HL-60/S4 (cell line): ENCODE measurements around the gene JAGN1.
"Not testable (repeated sequence)": the region's sequence is repeated elsewhere in the genome, so short reads cannot be mapped to it uniquely, and the experiment has no call there.

Experiments used
- in situ Hi-C: fragments of 300-500 bp; cut with MboI; formaldehyde crosslinking; loops from 2 replicates; pipeline ENCODE4 v1.14.3; 2022; ENCODE audit warnings: low sequenced_read_pairs

JAGN1 gene

DNA sequence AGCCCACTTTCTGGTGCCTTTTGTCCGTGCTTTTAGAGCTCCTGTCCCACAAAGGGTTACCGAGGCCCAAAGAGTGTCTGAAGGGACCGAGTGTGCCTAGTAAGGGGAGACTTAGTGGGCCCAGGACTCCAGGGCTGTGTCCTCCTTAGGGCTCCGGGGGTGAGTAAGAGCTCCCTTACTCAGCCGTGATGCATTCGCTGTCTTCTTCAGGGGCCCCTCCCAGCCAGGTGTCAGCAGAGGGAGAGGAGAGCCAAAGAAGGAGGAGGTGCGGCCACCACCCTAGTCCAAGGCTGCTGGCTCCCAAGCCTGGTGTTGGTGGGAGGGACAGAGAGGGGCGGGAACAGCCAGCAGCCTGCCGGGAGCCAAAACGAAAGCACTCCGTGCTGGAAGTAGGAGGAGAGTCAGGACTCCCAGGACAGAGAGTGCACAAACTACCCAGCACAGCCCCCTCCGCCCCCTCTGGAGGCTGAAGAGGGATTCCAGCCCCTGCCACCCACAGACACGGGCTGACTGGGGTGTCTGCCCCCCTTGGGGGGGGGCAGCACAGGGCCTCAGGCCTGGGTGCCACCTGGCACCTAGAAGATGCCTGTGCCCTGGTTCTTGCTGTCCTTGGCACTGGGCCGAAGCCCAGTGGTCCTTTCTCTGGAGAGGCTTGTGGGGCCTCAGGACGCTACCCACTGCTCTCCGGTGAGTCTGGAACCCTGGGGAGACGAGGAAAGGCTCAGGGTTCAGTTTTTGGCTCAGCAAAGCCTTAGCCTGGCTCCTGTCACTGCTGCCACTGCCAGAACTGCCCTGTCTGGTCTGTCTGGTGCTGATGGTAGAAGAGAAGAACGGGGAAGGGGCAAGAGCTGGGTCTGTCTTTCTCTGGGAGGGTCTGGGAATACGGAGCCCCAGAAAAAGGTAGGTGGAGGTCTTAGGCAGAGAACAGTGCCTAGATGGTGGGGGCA is 26.6 kb downstream of the JAGN1 start, which contains the start of gene IL17RC:
Gene IL17RC, plus strand, starts transcription at position 365 of the 947 bp plus-strand sequence. Its CDS starts 218 bp downstream, at position 583.
- in situ Hi-C loops: no loop called here

DNA sequence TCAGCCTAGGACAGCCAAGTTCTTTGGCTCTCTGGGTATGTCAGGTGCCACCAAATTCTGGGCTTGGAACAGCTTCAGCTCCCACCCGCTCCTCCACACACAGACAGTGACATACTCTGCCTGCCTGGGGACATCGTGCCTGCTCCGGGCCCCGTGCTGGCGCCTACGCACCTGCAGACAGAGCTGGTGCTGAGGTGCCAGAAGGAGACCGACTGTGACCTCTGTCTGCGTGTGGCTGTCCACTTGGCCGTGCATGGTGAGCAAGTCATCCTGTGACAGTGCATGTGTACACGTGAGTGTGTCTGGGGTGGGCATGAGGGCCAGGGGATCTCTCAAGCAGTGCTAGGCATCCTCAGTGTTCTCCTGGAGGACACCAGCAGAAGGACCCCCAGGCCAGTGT is 27.4 kb downstream of the JAGN1 start:
- in situ Hi-C loops: no loop called here

DNA sequence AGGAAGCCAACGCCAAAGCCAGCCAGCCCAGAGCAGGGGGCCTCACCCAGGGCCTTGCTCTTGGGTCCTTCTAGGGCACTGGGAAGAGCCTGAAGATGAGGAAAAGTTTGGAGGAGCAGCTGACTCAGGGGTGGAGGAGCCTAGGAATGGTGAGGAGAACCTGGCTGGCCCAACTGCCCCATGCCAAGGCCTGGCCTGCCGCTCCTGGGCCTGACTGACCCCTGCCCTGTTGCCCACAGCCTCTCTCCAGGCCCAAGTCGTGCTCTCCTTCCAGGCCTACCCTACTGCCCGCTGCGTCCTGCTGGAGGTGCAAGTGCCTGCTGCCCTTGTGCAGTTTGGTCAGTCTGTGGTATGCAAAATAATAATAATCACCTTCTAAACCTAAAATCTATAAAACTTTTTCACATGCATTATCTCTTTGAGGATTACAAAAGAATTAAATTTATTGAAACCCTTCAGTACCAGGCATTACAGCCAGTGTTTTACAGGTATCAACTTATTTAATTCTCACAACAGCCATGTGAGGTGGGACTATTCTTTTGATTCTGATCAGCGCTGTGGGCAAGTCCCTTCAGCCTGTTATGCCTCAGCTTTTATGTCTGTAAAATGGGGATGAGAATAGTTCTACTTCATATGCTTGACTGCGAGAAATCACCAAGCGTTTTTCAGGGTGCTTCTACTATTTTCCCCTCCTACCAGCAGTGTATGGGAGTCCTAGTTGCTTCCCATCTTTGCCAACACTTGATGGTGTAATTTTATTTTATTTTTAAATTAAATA is 28.0 kb downstream of the JAGN1 start:
- in situ Hi-C loops: no loop called here

- in situ Hi-C loops: no loop called here
Observed at GRCh38 chr3:9928158-9928557, 37.7 kb downstream of the JAGN1 start.

- in situ Hi-C loops: no loop called here
Observed at GRCh38 chr3:9930804-9931418, 40.5 kb downstream of the JAGN1 start.

- in situ Hi-C loops: no loop called here
Observed at GRCh38 chr3:9932535-9932842, 42.1 kb downstream of the JAGN1 start.

GRCh38 chr3:9932843-9933560 is 42.6 kb downstream of the JAGN1 start:
- in situ Hi-C loops: no loop called here

DNA sequence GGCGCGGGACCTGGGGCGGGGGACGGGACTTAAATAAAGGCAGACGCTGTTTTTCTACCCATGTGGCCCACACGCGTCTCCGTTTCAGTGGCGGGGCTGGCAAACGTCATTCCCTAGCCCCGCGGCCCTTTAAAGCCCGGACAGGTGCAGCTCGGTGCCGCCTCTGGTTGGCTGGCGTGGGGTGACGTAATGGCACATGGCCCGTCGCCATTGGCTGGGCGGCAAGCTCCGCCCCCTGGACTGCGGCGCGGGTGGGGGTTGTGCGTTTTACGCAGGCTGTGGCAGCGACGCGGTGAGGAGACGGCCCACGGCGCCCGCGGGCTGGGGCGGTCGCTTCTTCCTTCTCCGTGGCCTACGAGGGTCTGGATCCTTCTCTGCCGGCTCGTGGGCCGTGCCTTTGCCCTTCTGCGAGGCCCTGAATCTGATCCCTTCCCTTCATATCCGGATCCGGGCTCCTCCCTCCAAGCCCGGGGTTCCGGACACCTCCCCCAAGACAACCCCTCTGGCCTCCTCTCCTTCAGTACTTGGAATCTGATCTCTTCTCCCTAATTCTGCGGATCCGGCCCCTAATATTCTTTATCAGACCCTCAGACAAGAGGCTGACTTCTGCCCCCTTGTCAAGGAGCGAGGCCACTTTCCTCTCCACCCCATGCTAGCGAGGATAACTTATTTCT is 43.3 kb downstream of the JAGN1 start, which contains the start of gene CRELD1:
Gene CRELD1, plus strand, starts transcription at position 274 of the 674 bp plus-strand sequence. CDS start 605 bp downstream, outside the sequence.
- in situ Hi-C loops: no loop called here

DNA sequence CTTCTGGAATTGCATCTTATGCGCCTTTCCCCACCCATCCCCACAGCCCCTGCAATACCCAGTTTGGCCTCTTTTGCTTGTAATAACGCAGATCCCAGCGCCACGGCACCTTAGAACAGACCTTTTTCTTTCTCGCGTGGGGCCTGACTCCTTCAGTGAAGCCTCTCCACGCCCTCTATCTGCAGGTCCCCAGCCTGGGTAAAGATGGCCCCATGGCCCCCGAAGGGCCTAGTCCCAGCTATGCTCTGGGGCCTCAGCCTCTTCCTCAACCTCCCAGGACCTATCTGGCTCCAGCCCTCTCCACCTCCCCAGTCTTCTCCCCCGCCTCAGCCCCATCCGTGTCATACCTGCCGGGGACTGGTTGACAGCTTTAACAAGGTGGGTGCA is 43.8 kb downstream of the JAGN1 start:
- in situ Hi-C loops: no loop called here

GRCh38 chr3:9934993-9935392 is 44.6 kb downstream of the JAGN1 start:
- in situ Hi-C loops: no loop called here

DNA sequence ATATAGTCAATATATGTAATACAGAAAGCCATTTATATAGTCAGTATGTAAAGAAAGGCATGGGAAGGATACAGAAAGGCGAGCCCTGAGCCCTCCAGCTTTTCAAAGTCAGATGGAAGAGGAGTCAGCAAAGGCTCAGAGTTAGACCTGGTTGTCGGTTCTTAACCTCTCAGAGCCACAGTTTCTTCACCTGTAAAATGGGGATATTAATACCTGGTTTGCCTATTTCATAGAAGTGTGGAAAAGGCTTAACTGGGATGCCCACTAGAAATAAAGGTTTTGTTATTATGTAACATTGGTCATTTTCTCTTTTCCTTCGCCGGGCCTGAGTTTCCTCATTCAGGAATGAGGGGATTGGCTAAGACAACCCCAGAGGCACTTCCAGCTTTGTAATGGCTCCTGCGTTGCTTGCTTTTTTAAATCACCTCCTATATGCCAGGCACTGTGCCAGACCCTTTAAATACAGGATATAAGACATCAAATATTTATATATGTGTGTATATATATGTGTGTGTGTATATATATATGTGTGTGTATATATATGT is 45.6 kb downstream of the JAGN1 start:
- in situ Hi-C loops: no loop called here

DNA sequence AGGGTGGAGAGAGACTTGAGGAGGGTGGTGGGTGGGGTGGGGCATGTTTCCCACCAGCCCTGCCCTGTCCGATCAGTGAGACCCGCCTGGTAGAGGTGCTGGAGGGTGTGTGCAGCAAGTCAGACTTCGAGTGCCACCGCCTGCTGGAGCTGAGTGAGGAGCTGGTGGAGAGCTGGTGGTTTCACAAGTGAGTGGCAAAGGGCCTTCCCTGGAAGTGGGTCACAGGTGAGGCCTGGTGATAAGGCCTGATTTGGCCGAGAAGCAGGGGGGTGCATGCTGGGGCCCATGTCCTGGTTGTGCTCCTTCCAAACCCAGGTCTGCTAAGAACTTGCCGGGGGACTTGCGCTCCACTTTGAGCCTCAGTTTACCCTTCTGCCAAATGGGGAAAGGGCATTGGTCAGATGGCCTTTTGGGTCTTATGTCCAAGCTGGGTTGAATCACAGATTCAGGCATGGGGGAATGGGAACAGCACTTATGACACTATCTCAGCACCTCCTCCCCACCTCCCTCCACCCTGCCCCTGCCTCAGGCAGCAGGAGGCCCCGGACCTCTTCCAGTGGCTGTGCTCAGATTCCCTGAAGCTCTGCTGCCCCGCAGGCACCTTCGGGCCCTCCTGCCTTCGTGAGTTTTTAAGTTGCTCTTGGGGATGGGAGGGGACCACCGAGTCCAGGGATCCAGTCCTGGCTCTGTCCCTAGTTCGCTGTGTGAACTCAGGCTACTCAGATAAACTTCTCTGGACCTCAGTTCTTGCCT is 47.3 kb downstream of the JAGN1 start:
- in situ Hi-C loops: no loop called here

GRCh38 chr3:9938966-9939365 is 48.6 kb downstream of the JAGN1 start:
- in situ Hi-C loops: no loop called here

GRCh38 chr3:9939906-9940305 is 49.5 kb downstream of the JAGN1 start:
- in situ Hi-C loops: not testable (repeated sequence)

GRCh38 chr3:9940746-9941145 is 50.3 kb downstream of the JAGN1 start:
- in situ Hi-C loops: no loop called here

- in situ Hi-C loops: no loop called here
Observed at GRCh38 chr3:9942164-9942563, 51.8 kb downstream of the JAGN1 start.

DNA sequence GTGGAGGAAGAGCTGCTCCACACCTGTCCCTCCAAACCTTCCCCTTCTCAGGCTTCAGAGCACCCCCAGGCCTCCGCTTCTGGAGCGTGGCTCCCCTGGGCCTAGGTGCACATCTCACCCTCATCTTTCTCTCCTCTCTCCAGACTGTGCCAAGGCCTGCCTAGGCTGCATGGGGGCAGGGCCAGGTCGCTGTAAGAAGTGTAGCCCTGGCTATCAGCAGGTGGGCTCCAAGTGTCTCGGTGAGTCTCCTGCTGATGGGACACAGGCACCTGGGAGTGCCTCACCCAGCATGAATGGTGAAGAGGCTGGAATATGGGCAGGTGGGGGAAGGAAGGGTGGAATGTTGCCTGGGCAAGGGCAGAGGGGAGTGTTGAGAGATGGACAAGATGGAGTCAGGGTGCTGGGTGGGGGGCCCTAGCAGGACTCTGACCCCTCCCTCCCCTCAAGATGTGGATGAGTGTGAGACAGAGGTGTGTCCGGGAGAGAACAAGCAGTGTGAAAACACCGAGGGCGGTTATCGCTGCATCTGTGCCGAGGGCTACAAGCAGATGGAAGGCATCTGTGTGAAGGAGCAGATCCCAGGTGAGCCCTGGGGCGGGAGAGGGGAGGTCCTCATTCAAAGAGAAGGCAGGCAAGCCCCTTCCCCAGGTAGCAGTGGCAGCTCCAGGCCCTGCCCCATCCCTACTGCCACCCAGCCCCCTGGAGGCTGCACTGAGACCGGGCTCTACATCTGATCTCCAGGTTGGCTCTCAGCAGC is 52.7 kb downstream of the JAGN1 start:
- in situ Hi-C loops: no loop called here
